Measurements from ENCODE around the gene NYAP1.

Gene NYAP1

GRCh38 chr7:100469227-100470044 is 14.3 kb upstream of the NYAP1 start:
- peak; percentile 91 for DNase-seq
- Mint-ChIP-seq H3K4me3 (no peak overlapping the region), H3K9me3 (no peaks in the 10 kb centered on the region)

DNA sequence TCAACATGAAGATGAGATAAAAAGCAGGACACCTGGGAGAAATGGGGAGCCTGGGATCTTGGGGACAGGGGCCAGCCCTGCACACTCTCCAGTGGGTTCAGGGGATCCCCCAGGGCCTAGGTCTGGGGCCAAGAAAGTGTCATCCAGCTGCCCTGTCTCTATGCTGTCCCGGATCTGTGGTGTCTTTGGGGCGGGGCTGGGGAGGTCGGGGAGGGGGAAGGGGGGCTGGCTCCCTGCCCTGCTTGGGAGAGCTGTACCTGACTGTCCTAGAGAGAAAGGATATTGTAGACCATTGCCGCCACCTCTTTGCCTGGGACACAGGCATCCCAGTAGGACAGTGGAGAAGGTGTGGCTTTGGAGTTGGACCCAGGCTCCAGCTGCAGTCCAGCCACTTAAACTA is 12.7 kb upstream of the NYAP1 start:
- no peaks in the 10 kb centered on the region for H3K27me3 Mint-ChIP-seq
- peaks cover 44% of the 10 kb centered on the region for H3K4me1 Mint-ChIP-seq (ENCODE audit: low read depth)
- H3K27ac Mint-ChIP-seq = peak overlapping the region; percentile 50
- DNase-seq = no peak
- H3K4me3 Mint-ChIP-seq = no peak overlapping the region
- no peaks in the 10 kb centered on the region for H3K9me3 Mint-ChIP-seq
- peaks cover 71% of the 10 kb centered on the region for H3K36me3 Mint-ChIP-seq (ENCODE audit: low read depth)

More at GRCh38 chr7:100469227-100470044, 14.3 kb upstream of the NYAP1 start:
- Mint-ChIP-seq H3K4me1 (ENCODE audit: low read depth) (peaks cover 32% of the 10 kb centered on the region), H3K36me3 (ENCODE audit: low read depth) (peaks cover 64% of the 10 kb centered on the region), H3K27me3 (no peaks in the 10 kb centered on the region), H3K27ac (peak overlapping the region; percentile 80)

DNA sequence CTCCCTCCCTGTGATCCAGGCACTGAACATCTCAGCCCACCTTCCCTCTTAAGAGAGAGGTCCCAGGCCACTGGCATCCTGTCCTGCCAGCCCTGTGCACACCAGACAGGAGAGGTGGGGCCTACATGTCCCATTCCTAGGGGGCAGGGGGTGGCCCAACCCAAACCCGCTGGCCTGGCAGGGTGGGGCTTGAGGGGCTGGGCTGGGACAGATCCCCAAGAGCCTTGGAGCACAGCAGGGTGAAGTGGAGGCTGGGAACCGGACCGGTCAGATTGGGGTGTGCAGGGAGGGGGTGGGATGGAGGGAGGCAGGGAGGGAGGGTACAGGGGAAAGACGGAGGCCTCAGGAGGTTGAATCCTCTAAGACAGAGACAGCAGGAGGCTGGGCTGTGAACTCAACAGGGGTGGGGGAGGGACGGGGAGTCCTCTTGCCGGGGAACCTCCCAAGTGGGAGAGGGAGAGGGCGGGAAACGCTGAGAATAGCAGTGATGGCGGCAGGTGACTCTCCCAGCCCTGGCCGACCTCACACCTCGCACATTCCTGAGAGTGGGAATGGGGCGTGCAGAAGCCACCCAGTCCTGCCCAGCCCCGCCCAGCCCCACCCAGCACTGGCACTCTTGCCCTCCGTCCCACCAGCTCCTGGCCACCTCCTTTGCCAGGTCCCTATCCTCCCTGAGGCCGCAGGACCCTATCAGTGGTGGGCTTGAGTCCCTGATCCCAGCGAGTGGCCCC is 11.4 kb upstream of the NYAP1 start:
- no peak for DNase-seq
- H3K9me3 Mint-ChIP-seq = no peaks in the 10 kb centered on the region
- H3K4me1 Mint-ChIP-seq (ENCODE audit: low read depth) = peaks cover 55% of the 10 kb centered on the region
- no peaks in the 10 kb centered on the region for H3K27me3 Mint-ChIP-seq
- peak overlapping the region; percentile 87 for H3K27ac Mint-ChIP-seq
- peaks cover 76% of the 10 kb centered on the region for H3K36me3 Mint-ChIP-seq (ENCODE audit: low read depth)
- H3K4me3 Mint-ChIP-seq = no peak overlapping the region

- H3K36me3 Mint-ChIP-seq (ENCODE audit: low read depth) = peaks cover 75% of the 10 kb centered on the region
- DNase-seq = no peak
- H3K9me3 Mint-ChIP-seq = no peaks in the 10 kb centered on the region
- H3K27me3 Mint-ChIP-seq = no peaks in the 10 kb centered on the region
- peaks cover 55% of the 10 kb centered on the region for H3K4me1 Mint-ChIP-seq (ENCODE audit: low read depth)
- peak overlapping the region; percentile 87 for H3K27ac Mint-ChIP-seq
- no peak overlapping the region for H3K4me3 Mint-ChIP-seq
Observed at GRCh38 chr7:100472854-100473499, 10.8 kb upstream of the NYAP1 start.

DNA sequence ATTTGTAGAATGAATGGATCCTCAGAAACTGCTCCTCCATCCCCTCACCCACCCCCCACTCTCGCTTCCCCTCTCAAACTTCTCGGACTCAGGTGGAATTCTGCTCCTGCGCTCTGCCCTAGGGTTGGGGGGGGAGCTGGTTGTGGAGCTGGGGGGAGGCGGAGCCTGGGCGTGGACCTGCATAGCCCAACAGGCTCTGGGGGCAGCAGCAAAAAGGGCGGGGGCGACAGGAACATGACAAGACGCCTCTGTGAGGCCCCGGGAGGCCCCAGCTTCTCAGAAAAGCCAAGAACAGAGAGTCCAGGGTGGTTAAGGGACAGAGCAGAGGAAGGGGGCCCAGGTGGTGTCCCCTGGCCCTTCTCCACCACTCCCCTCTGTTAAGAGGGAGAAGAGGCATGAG is 8.2 kb upstream of the NYAP1 start:
- peaks cover 47% of the 10 kb centered on the region for H3K4me1 Mint-ChIP-seq (ENCODE audit: low read depth)
- H3K36me3 Mint-ChIP-seq (ENCODE audit: low read depth) = peaks cover 67% of the 10 kb centered on the region

GRCh38 chr7:100476101-100476780 is 7.5 kb upstream of the NYAP1 start:
- peak overlapping the region; percentile 93 for H3K4me3 Mint-ChIP-seq
- H3K9me3 Mint-ChIP-seq = no peaks in the 10 kb centered on the region
- H3K27ac Mint-ChIP-seq = peak overlapping the region; percentile 96
- no peak for DNase-seq
- peaks cover 44% of the 10 kb centered on the region for H3K4me1 Mint-ChIP-seq (ENCODE audit: low read depth)
- H3K36me3 Mint-ChIP-seq (ENCODE audit: low read depth) = peaks cover 63% of the 10 kb centered on the region
- H3K27me3 Mint-ChIP-seq = no peaks in the 10 kb centered on the region

More for the DNA sequence above, 8.2 kb upstream of the NYAP1 start:
- no peak for DNase-seq
- Mint-ChIP-seq H3K4me3 (peak overlapping the region; percentile 93), H3K27me3 (no peaks in the 10 kb centered on the region), H3K9me3 (no peaks in the 10 kb centered on the region), H3K27ac (peak overlapping the region; percentile 96)

DNA sequence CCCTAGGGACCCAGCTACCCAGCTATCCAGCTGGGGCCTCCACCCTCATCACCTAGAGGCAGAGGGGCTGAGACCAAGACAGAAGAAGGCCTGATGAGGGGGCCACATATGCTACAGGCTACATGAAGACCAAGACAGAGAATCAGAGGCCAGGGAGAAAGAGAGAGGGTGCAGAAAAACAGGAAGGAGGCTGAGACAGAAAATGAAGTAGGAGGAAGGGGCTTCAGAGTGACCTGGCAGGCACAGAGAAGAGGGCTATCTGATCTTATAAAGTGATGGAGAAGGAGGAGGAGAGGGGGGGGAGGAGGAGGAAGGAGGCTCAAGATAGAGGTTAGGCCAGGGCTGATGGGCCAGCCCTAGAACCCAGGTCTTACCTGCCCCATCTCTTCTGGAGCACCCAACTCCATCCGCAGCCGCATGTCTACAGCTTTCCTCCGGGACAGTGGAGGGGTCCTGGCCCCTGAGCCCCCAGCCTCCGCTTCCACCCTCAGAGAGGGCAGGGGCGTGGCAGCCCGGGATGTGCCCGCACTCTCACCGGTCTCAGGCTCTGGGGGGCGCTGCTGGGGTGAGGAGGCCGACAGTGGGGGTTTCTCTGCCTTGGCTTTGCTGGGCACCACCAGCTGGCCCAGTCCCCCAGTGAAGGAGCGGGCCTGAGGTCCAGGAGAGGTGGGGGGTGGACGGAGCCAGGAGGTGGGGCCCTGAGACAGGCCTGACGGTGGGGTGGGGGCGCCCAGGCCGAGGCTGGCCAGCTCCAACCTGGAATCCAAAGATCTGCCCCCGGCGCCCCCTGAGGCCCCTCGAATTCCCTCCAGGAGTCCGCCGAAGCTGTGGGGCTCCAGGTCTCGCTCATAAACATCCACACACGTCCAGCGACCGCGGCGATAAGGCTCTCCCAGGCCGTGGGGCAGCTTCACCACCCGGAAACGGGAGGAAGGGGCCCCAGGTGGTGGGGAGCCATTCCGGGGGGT is 6.5 kb upstream of the NYAP1 start:
- Mint-ChIP-seq H3K27me3 (no peaks in the 10 kb centered on the region), H3K27ac (peak overlapping the region; percentile 96), H3K4me3 (peak overlapping the region; percentile 93), H3K9me3 (no peaks in the 10 kb centered on the region), H3K36me3 (ENCODE audit: low read depth) (peaks cover 58% of the 10 kb centered on the region), H3K4me1 (ENCODE audit: low read depth) (peaks cover 46% of the 10 kb centered on the region)
- DNase-seq = peak; percentile 66

- H3K27ac Mint-ChIP-seq = peak overlapping the region; percentile 96
- no peaks in the 10 kb centered on the region for H3K27me3 Mint-ChIP-seq
- peak overlapping the region; percentile 93 for H3K4me3 Mint-ChIP-seq
- peaks cover 48% of the 10 kb centered on the region for H3K4me1 Mint-ChIP-seq (ENCODE audit: low read depth)
- peaks cover 55% of the 10 kb centered on the region for H3K36me3 Mint-ChIP-seq (ENCODE audit: low read depth)
- H3K9me3 Mint-ChIP-seq = no peaks in the 10 kb centered on the region
- DNase-seq = peak; percentile 56
Observed at GRCh38 chr7:100477871-100478267, 5.9 kb upstream of the NYAP1 start.

- Mint-ChIP-seq H3K9me3 (no peaks in the 10 kb centered on the region), H3K27ac (peak within 1 kb of the TSS; percentile 92)
Observed at GRCh38 chr7:100478958-100479660, 4.6 kb upstream of the NYAP1 start, which contains the start of gene TSC22D4. Gene TSC22D4, minus strand, starts transcription at chr7:100479214. Its CDS starts 1,176 bp downstream, at chr7:100478038.

GRCh38 chr7:100481466-100481865 is 2.3 kb upstream of the NYAP1 start:
- H3K36me3 Mint-ChIP-seq (ENCODE audit: low read depth) = peaks cover 21% of the 10 kb centered on the region
- H3K27ac Mint-ChIP-seq = no peak overlapping the region
- DNase-seq = no peak
- no peaks in the 10 kb centered on the region for H3K9me3 Mint-ChIP-seq
- no peaks in the 10 kb centered on the region for H3K27me3 Mint-ChIP-seq
- H3K4me3 Mint-ChIP-seq = no peak overlapping the region
- peaks cover 18% of the 10 kb centered on the region for H3K4me1 Mint-ChIP-seq (ENCODE audit: low read depth)

More at GRCh38 chr7:100478958-100479660, 4.6 kb upstream of the NYAP1 start, which contains the start of gene TSC22D4:
- DNase-seq = peak; percentile 93
- Mint-ChIP-seq H3K4me1 (ENCODE audit: low read depth) (peaks cover 38% of the 10 kb centered on the region), H3K36me3 (ENCODE audit: low read depth) (peaks cover 43% of the 10 kb centered on the region), H3K27me3 (no peaks in the 10 kb centered on the region), H3K4me3 (peak within 1 kb of the TSS; percentile 93)

DNA sequence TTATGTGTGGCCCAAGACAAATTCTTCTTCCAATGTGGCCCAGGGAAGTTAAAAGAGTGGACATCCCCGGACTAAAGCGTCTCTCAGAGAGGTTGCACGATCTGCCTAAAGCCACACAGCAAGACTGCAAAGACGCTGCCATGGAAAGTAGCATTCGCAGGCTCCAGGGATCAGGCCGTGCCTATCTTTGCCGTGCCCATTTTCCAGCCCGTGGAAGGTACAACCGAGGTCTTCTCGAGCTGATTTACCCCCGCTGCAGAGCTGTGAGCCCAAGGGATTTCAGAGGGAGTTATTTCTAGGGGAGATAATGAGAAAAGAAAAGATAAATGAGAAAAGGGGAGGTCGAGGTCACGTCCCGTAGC is 1.0 kb upstream of the NYAP1 start:
- Mint-ChIP-seq H3K27me3 (no peaks in the 10 kb centered on the region), H3K9me3 (no peaks in the 10 kb centered on the region), H3K4me3 (peak overlapping the region; percentile 79), H3K27ac (peak overlapping the region; percentile 75), H3K4me1 (ENCODE audit: low read depth) (peaks cover 12% of the 10 kb centered on the region), H3K36me3 (ENCODE audit: low read depth) (peaks cover 11% of the 10 kb centered on the region)
- DNase-seq = no peak

- peak; percentile 94 for DNase-seq
- peak overlapping the region; percentile 79 for H3K4me3 Mint-ChIP-seq
- no peaks in the 10 kb centered on the region for H3K27me3 Mint-ChIP-seq
- H3K36me3 Mint-ChIP-seq (ENCODE audit: low read depth) = peaks cover 7% of the 10 kb centered on the region
- H3K9me3 Mint-ChIP-seq = no peaks in the 10 kb centered on the region
- peak overlapping the region; percentile 75 for H3K27ac Mint-ChIP-seq
- H3K4me1 Mint-ChIP-seq (ENCODE audit: low read depth) = peaks cover 12% of the 10 kb centered on the region
Observed at GRCh38 chr7:100483090-100483721, 521 bp upstream of the NYAP1 start.
